HEK293 (cell line): ENCODE results near the gene OLIG1.

Experiments
- CTCF ChIA-PET: fragments of 350-600 bp; formaldehyde crosslinking; extraction: SDS; loops from one replicate; lab custom pipeline; 2021; ENCODE audit warnings: antibody characterized with exemption; lab: Yijun Ruan, JAX
- POLR2A ChIA-PET: fragments of 300-600 bp; formaldehyde crosslinking; extraction: SDS; loops from one replicate; lab custom pipeline; 2020; ENCODE audit warnings: antibody characterized with exemption, inconsistent platforms; lab: Yijun Ruan, JAX
- H3K27ac ChIP-seq: fragments of 200-500 bp; sonication (Bioruptor generic); 2 replicates; pipeline ENCODE4 v1.5.1; 2014; ENCODE audit warnings: low read depth, low read length, control low read depth, inconsistent platforms; ENCODE audit errors: extremely low read depth
- H3K36me3 ChIP-seq, 2 experiments: fragments of 200-500 bp in 1 of 2; sonication (Bioruptor generic) in 1 of 2; 1 replicate in 1 of 2; 2 replicates in 1 of 2; pipeline ENCODE4 v1.5.1; 2014 to 2017; ENCODE audit warnings: inconsistent platforms in 2 of 2, low read length in 2 of 2; ENCODE audit not compliant: control insufficient read depth in 2 of 2, insufficient read depth in 1 of 2
- H3K4me1 ChIP-seq: fragments of 200-500 bp; sonication (Bioruptor generic); 2 replicates; pipeline ENCODE4 v1.5.1; 2014; ENCODE audit warnings: mild to moderate bottlenecking, low read length, inconsistent platforms; ENCODE audit not compliant: control insufficient read depth, insufficient read depth
- H3K4me3 ChIP-seq: 2 replicates; pipeline ENCODE4 v1.5.1; 2011; ENCODE audit warnings: low read depth, mild to moderate bottlenecking, control low read depth, low read length, moderate library complexity
- H3K9me3 ChIP-seq: fragments of 200-500 bp; sonication (Bioruptor generic); 2 replicates; pipeline ENCODE4 v1.5.1; 2014; ENCODE audit warnings: low read depth, low read length, inconsistent platforms; ENCODE audit not compliant: control insufficient read depth, insufficient read depth
- TCF7L2 ChIP-seq: IDR thresholded peaks from 2 replicates; pipeline ENCODE4 v1.6.1; 2011; ENCODE audit warnings: low read depth, mild to moderate bottlenecking, inconsistent platforms, low read length, moderate library complexity, borderline replicate concordance
- YY1 ChIP-seq: fragments of 450-650 bp; formaldehyde crosslinking; IDR thresholded peaks from 2 replicates; pipeline ENCODE4 v1.5.1; 2018; ENCODE audit warnings: missing biosample characterization, missing genetic modification characterization
- ZEB2 ChIP-seq: fragments of 450-650 bp; formaldehyde crosslinking; IDR thresholded peaks from 2 replicates; pipeline ENCODE4 v1.5.1; 2016; ENCODE audit warnings: missing biosample characterization, missing genetic modification characterization
- ZNF146 ChIP-seq: fragments of 450-650 bp; formaldehyde crosslinking; IDR thresholded peaks from 2 replicates; pipeline ENCODE4 v1.5.1; 2016; ENCODE audit warnings: missing biosample characterization, missing genetic modification characterization
- ZNF433 ChIP-seq: fragments of 450-650 bp; formaldehyde crosslinking; IDR thresholded peaks from 2 replicates; pipeline ENCODE4 v1.5.1; 2016; ENCODE audit warnings: missing biosample characterization, missing genetic modification characterization, low read depth
- ZNF544 ChIP-seq: fragments of 450-650 bp; formaldehyde crosslinking; IDR thresholded peaks from 2 replicates; pipeline ENCODE4 v1.5.0; 2017; ENCODE audit warnings: missing biosample characterization, missing genetic modification characterization
- ZNF558 ChIP-seq: fragments of 450-650 bp; formaldehyde crosslinking; IDR thresholded peaks from 2 replicates; pipeline ENCODE4 v1.5.1; 2016; ENCODE audit warnings: missing biosample characterization, missing genetic modification characterization
- ZNF747 ChIP-seq: fragments of 450-650 bp; formaldehyde crosslinking; IDR thresholded peaks from 2 replicates; pipeline ENCODE4 v1.5.1; 2016; ENCODE audit warnings: missing biosample characterization, missing genetic modification characterization
- ZNF768 ChIP-seq: fragments of 450-650 bp; formaldehyde crosslinking; IDR thresholded peaks from 2 replicates; pipeline ENCODE4 v1.5.1; 2018; ENCODE audit warnings: missing biosample characterization, mild to moderate bottlenecking, missing genetic modification characterization
- ZNF777 ChIP-seq: fragments of 450-650 bp; formaldehyde crosslinking; IDR thresholded peaks from 2 replicates; pipeline ENCODE4 v1.5.1; 2017; ENCODE audit warnings: missing biosample characterization, missing genetic modification characterization, borderline replicate concordance
- ZNF792 ChIP-seq: fragments of 450-650 bp; formaldehyde crosslinking; IDR thresholded peaks from 2 replicates; pipeline ENCODE4 v1.5.1; 2016; ENCODE audit warnings: missing biosample characterization, missing genetic modification characterization
- TF ChIP-seq, protein P1 (sequence below): fragments of 450-650 bp; formaldehyde crosslinking; IDR thresholded peaks from 2 replicates; pipeline ENCODE4 v1.5.1; 2016; ENCODE audit warnings: missing biosample characterization, missing genetic modification characterization, low read depth
- TF ChIP-seq, protein P2 (sequence below): fragments of 450-650 bp; IDR thresholded peaks from 2 replicates; pipeline ENCODE4 v1.5.1; 2018; ENCODE audit warnings: missing biosample characterization, mild to moderate bottlenecking, missing genetic modification characterization
- TF ChIP-seq, protein P3 (sequence below): fragments of 450-650 bp; formaldehyde crosslinking; IDR thresholded peaks from 2 replicates; pipeline ENCODE4 v1.5.1; 2016; ENCODE audit warnings: missing biosample characterization, missing genetic modification characterization
- TF ChIP-seq, protein P4 (sequence below): fragments of 450-650 bp; formaldehyde crosslinking; IDR thresholded peaks from 2 replicates; pipeline ENCODE4 v1.5.1; 2016; ENCODE audit warnings: missing biosample characterization, missing genetic modification characterization

OLIG1 gene

DNA sequence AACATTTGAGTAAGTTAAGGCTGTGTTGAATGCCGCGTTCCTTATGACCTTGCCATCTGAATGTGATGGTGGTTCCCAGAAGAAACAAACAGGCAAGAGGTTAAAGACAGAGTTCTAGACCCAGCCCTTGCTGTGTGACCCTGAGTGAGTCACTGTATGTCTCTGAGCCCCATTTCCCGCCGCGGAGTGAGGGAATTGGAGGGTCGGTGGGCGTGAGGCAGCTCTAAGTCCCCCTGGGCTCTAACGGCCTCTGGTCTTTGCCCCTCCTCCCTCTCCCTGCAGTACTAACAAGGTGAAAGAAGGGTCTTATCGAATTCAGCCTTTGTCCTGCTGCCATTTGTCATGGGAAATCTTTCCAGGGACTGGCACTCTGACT, 40.4 kb downstream of the OLIG1 start:
- Histone ChIP-seq H3K36me3 (no peaks in the 10 kb centered on the region), H3K4me1 (peaks cover 2% of the 10 kb centered on the region), H3K9me3 (no peaks in the 10 kb centered on the region), H3K4me3 (no peak overlapping the region)
- CTCF ChIA-PET = interaction anchor here (1.0 to 1.5 kb wide), 5 partner anchors 17 to 170 kb away, joined by 3 to 5 read pairs (median 3); no protein-coding TSS in a partner anchor
- POLR2A ChIA-PET = interaction anchor here (0.6 kb wide), 1 partner anchor 13 kb away, joined by 4 read pairs; no protein-coding TSS in a partner anchor
- TF ChIP-seq ZNF768 (tag by site-specific recombination) (peak; percentile 88), ZEB2 (tag by site-specific recombination) (no peak)
- TF ChIP-seq, protein P1, sequence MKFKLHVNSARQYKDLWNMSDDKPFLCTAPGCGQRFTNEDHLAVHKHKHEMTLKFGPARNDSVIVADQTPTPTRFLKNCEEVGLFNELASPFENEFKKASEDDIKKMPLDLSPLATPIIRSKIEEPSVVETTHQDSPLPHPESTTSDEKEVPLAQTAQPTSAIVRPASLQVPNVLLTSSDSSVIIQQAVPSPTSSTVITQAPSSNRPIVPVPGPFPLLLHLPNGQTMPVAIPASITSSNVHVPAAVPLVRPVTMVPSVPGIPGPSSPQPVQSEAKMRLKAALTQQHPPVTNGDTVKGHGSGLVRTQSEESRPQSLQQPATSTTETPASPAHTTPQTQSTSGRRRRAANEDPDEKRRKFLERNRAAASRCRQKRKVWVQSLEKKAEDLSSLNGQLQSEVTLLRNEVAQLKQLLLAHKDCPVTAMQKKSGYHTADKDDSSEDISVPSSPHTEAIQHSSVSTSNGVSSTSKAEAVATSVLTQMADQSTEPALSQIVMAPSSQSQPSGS = no peak
- TF ChIP-seq, all 188 proteins: peak for 1
- no peak overlapping the region for H3K27ac ChIP-seq

DNA sequence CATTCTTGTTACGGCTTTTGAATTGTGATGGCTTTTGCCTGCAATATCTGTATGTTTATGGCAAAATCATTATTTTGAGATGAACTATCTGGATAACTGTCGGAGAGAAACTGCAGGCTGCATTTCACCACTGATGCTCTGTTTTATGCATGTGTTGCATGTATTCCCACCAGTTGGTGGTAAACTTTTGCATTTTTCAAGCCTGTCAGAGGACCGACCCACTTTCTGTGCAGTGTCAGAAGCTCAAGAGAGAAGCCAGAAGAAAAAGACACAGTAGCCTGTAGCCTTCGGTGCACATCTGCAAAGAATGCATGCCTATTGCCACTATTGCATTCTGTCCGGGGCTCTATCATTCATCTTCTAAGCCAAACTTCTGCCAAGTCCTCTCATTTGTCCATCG, 41.6 kb downstream of the OLIG1 start:
- Histone ChIP-seq H3K36me3 (no peaks in the 10 kb centered on the region), H3K4me1 (peaks cover 2% of the 10 kb centered on the region), H3K27ac (no peak overlapping the region), H3K4me3 (no peak overlapping the region), H3K9me3 (no peaks in the 10 kb centered on the region)
- POLR2A ChIA-PET = no interaction called here
- TF ChIP-seq ZNF777 = no peak
- TF ChIP-seq, protein P2, sequence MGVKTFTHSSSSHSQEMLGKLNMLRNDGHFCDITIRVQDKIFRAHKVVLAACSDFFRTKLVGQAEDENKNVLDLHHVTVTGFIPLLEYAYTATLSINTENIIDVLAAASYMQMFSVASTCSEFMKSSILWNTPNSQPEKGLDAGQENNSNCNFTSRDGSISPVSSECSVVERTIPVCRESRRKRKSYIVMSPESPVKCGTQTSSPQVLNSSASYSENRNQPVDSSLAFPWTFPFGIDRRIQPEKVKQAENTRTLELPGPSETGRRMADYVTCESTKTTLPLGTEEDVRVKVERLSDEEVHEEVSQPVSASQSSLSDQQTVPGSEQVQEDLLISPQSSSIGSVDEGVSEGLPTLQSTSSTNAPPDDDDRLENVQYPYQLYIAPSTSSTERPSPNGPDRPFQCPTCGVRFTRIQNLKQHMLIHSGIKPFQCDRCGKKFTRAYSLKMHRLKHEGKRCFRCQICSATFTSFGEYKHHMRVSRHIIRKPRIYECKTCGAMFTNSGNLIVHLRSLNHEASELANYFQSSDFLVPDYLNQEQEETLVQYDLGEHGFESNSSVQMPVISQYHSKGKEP (tag by site-specific recombination) = peak; percentile 66; the same call in 1 of the 2 replicates
- CTCF ChIA-PET = no interaction called here

DNA sequence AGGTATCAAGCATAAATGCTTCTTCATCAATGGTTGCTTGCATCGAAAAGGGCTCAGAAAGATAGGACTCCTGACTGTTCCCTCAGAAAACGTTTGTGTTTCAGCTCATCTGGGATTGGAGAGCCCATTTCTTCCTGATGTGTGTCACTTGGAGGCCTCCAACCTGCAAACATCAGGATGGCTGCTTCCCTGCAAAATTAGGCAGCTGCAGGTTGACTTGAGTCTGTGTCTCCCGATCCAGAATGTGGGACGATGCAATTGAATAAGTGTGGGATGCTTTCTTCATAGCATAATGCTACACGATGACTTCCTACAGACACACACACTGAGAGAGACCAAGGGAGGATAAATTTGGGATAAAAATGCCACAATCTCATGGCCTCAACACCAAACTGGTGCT, 42.2 kb downstream of the OLIG1 start:
- ChIA-PET CTCF (interaction anchor here (0.6 to 1.4 kb wide), 3 partner anchors 13 to 171 kb away, joined by 3 to 8 read pairs (median 3); no protein-coding TSS in a partner anchor), POLR2A (no interaction called here)
- H3K4me3 ChIP-seq = no peak overlapping the region
- H3K4me1 ChIP-seq = peaks cover 2% of the 10 kb centered on the region
- TF ChIP-seq ZNF558 (no peak), TCF7L2 (no peak), YY1 (tag by site-specific recombination) (no peak), ZNF146 (no peak), ZNF544 (no peak), ZNF433 (tag by site-specific recombination) (no peak)
- no peak overlapping the region for H3K27ac ChIP-seq
- no peaks in the 10 kb centered on the region for H3K36me3 ChIP-seq
- H3K9me3 ChIP-seq = no peaks in the 10 kb centered on the region

DNA sequence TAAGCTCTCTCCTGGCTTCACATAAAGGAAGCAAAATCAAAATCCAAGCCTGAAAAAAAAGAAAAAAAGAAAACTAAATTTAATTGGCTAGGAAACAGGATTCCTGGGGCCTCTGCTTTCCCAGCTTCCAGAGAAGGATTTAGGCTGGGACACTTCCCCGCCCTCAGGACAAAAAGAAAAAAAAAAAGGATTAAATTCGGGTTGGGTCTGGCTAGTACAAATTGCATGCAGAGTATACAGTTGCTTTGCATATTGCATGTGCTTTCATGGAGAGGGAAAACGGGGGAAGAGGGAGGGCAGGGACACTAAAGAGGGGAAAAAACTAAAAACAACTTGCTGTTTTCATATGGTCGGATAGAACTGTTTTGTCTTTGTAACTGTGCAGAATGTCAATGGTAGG, 42.7 kb downstream of the OLIG1 start:
- peaks cover 2% of the 10 kb centered on the region for H3K4me1 ChIP-seq
- no peak overlapping the region for H3K27ac ChIP-seq
- TF ChIP-seq, protein P3, sequence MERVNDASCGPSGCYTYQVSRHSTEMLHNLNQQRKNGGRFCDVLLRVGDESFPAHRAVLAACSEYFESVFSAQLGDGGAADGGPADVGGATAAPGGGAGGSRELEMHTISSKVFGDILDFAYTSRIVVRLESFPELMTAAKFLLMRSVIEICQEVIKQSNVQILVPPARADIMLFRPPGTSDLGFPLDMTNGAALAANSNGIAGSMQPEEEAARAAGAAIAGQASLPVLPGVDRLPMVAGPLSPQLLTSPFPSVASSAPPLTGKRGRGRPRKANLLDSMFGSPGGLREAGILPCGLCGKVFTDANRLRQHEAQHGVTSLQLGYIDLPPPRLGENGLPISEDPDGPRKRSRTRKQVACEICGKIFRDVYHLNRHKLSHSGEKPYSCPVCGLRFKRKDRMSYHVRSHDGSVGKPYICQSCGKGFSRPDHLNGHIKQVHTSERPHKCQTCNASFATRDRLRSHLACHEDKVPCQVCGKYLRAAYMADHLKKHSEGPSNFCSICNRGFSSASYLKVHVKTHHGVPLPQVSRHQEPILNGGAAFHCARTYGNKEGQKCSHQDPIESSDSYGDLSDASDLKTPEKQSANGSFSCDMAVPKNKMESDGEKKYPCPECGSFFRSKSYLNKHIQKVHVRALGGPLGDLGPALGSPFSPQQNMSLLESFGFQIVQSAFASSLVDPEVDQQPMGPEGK (tag by site-specific recombination) = 0 out of 2 replicates have a peak, but pooled peaks have one; percentile 29
- no peak for TF ChIP-seq ZNF747 (tag by site-specific recombination)
- TF ChIP-seq, protein P4, sequence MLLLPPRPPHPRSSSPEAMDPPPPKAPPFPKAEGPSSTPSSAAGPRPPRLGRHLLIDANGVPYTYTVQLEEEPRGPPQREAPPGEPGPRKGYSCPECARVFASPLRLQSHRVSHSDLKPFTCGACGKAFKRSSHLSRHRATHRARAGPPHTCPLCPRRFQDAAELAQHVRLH = no peak
- TF ChIP-seq ZNF792 (tag by site-specific recombination) = no peak
- TF ChIP-seq ZNF777 = no peak
- TF ChIP-seq, protein P2 (tag by site-specific recombination) = peak; percentile 74; the same call in 1 of the 2 replicates
- no peaks in the 10 kb centered on the region for H3K9me3 ChIP-seq
- ChIA-PET POLR2A (no interaction called here), CTCF (interaction anchor here (0.6 to 1.4 kb wide), 3 partner anchors 13 to 172 kb away, joined by 3 to 8 read pairs (median 3); no protein-coding TSS in a partner anchor)
- H3K4me3 ChIP-seq = no peak overlapping the region
- H3K36me3 ChIP-seq = no peaks in the 10 kb centered on the region
